Adrenal gland (tissue), 12 donors: ENCODE data around the gene ENG. TPM values are rescaled to one million over a fixed set of nuclear protein-coding genes. Genes with fewer than 3 reads are reported as not detected.
"Not testable (repeated sequence)": the region's sequence is repeated elsewhere in the genome, so short reads cannot be mapped to it uniquely, and the experiment has no call there.

Source experiments
- DNase-seq, 7 donors: peaks; one replicate each; pipeline ENCODE4 v3.0.0-alpha.2; 2019 to 2020
- H3K27ac ChIP-seq, 5 donors: fragments of 200-600 bp; sonication (generic) in 4 of 5; 1 replicate in 3 of 5; 2 replicates in 2 of 5; pipeline versions ENCODE4 v1.5.1 to v1.8.0; 2016 to 2020; ENCODE audit warnings: mild to moderate bottlenecking in 1 of 5
- H3K27me3 ChIP-seq: fragments of 200-600 bp; 2 replicates; pipeline ENCODE4 v1.8.0; 2021
- H3K36me3 ChIP-seq, 2 donors: fragments of 200-600 bp; replicated peaks in 1 of 2; 1 replicate in 1 of 2; 2 replicates in 1 of 2; pipeline versions ENCODE4 v1.5.1 to v1.8.0; 2018 to 2022
- H3K4me1 ChIP-seq, 2 donors: fragments of 200-600 bp; replicated peaks in 1 of 2; 1 replicate in 1 of 2; 2 replicates in 1 of 2; pipeline versions ENCODE4 v1.5.1 to v1.8.0; 2018 to 2021
- H3K4me3 ChIP-seq, 4 donors: fragments of 200-600 bp; sonication (generic) in 3 of 4; one replicate each; pipeline ENCODE4 v1.5.1; 2016 to 2018
- H3K9me3 ChIP-seq, 3 donors: fragments of 200-600 bp; sonication (generic) in 1 of 3; replicated peaks in 1 of 3; 1 replicate in 2 of 3; 2 replicates in 1 of 3; pipeline versions ENCODE4 v1.5.1 to v1.8.0; 2016 to 2021
- POLR2A ChIP-seq, 2 donors: fragments of 450-650 bp; IDR thresholded peaks; one replicate each; pipeline ENCODE4 v1.6.1; 2017; ENCODE audit warnings: antibody characterized with exemption in 2 of 2, mild to moderate bottlenecking in 2 of 2, moderate library complexity in 1 of 2
- WGBS, 4 donors: extraction: QIAGEN DNeasy Blood & Tissue Kit in 2 of 4; methylation state at CpG; one replicate each; pipeline versions ENCODE4 v1.1.5 to v1.1.7; 2013 to 2017; 5-methylcytosine and 5-hydroxymethylcytosine counted together
- intact Hi-C, 2 donors: fragments of 100-400 bp; cut with DNase I; formaldehyde crosslinking; loops; one replicate each; pipeline versions ENCODE4 v1.14.1 to v1.15.0; 2022 to 2023
- polyA plus RNA-seq, 3 donors: library from polyadenylated mRNA; stranded (reverse); fragments of 200-250 nt in 2 of 3; fragments of 350-450 nt in 1 of 3; fragmentation: Illumina TruSeq in 1 of 3; extraction: RNeasy Lipid Tissue Mini Kit (QIAGEN cat#74804) in 1 of 3; gene quantifications; one replicate each; pipeline ENCODE4 v1.2.3, GENCODE V29; 2013 to 2014
- total RNA-seq, 9 donors: library from RNA; depleted of rRNA in 4 of 9; stranded (reverse); fragments of >200 nt in 4 of 9; fragments of 120-200 nt in 1 of 9; fragmentation: NEBNext Ultra II Directional in 1 of 9; extraction: Animal tissue kit (Norgen Biotek cat#: 25700) in 1 of 9; gene quantifications; one replicate each; pipeline versions ENCODE4 v1.1.0 to v1.2.4, GENCODE V29; 2013 to 2023
- TF ChIP-seq, protein P1 (sequence below), 6 experiments: fragments of 450-650 bp in 4 of 6; fragments of 200-600 bp in 2 of 6; sonication (generic) in 1 of 6; IDR thresholded peaks; 1 replicate in 5 of 6; 2 replicates in 1 of 6; pipeline versions ENCODE4 v1.5.1 to v1.8.0; 2016 to 2021; ENCODE audit warnings: antibody characterized with exemption in 6 of 6, mild to moderate bottlenecking in 2 of 6, moderate library complexity in 1 of 6
- donor health status: healthy with polysubstance abuse.
- donor health status: Bipolar disorder and iron deficiency.
- donor health status: DM: yes; HTN: yes; CAD: no.
- donor health status: DM: no; HTN: no; CAD: no.
- donor health status: DM: no; HTN: no; CAD: no.
- donor health status: DM: yes; HTN: yes; CAD: no.

ENG gene
- total and polyA plus RNA-seq, 12 donors = 4.3 to 214 (median 106) TPM

DNA sequence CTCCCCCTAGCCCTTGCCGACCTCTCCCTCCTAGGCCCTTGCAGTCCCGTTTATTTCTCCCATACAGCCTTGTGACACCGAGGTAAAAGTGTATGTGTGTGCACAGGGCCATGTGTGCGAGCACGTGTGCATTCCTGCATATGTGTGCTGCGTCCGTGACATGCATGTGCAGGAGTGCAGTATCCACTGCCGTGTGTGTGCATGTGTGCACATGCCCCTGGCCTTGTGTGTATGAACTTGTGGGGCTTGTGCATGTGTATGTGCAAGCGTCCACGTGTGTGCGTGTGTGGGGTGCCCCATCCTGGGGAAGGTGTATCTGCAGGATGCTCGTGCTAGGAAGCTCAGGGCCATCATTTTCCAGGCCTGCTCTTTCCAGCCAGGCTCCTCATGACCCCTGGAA is 16.4 kb upstream of the ENG start:
- Histone ChIP-seq H3K27me3 (no peaks in the 10 kb centered on the region), H3K4me1 (peaks cover 7 to 22% of the 10 kb centered on the region in 2 donors), H3K9me3 (no peaks in the 10 kb centered on the region), H3K4me3 (no peak overlapping the region), H3K27ac (no peak overlapping the region), H3K36me3 (peaks cover 0 to 29% of the 10 kb centered on the region in 2 donors)
- 80 to 91% (median 86%) methylated on average over 7 to 12 of the region's 12 CpGs for WGBS, 4 donors
- no peak for DNase-seq
- intact Hi-C loops = loop anchor here in 1 of 2 donors (5.0 kb wide), 2 partner anchors 36 to 129 kb away; no protein-coding TSS in a partner anchor
- TF ChIP-seq, protein P1, sequence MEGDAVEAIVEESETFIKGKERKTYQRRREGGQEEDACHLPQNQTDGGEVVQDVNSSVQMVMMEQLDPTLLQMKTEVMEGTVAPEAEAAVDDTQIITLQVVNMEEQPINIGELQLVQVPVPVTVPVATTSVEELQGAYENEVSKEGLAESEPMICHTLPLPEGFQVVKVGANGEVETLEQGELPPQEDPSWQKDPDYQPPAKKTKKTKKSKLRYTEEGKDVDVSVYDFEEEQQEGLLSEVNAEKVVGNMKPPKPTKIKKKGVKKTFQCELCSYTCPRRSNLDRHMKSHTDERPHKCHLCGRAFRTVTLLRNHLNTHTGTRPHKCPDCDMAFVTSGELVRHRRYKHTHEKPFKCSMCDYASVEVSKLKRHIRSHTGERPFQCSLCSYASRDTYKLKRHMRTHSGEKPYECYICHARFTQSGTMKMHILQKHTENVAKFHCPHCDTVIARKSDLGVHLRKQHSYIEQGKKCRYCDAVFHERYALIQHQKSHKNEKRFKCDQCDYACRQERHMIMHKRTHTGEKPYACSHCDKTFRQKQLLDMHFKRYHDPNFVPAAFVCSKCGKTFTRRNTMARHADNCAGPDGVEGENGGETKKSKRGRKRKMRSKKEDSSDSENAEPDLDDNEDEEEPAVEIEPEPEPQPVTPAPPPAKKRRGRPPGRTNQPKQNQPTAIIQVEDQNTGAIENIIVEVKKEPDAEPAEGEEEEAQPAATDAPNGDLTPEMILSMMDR (IDR thresholded peaks at IDR 0.05) = no peak

DNA sequence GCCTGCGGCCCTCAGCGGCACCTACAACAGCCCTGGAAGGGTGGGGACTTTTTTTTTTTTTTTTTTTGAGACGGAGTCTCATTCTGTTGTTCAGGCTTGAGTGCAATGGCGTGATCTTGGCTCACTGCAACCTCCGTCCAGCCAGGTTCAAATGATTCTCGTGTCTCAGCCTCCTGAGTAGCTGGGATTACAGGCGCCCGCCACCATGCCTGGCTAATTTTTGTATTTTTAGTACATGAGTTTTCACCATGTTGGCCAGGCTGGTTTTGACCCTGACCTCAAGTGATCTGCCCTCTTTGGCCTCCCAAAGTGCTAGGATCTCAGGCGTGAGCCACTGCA is 15.7 kb upstream of the ENG start:
- intact Hi-C loops = loop anchor here in 1 of 2 donors (5.0 kb wide), 2 partner anchors 37 to 128 kb away; no protein-coding TSS in a partner anchor
- H3K9me3 ChIP-seq, DNase-seq, H3K27me3 ChIP-seq, H3K27ac ChIP-seq, H3K4me3 ChIP-seq: not testable (repeated sequence)
- peaks cover 7 to 17% of the 10 kb centered on the region in 2 donors for H3K4me1 ChIP-seq
- TF ChIP-seq, protein P1 (IDR thresholded peaks at IDR 0.05) = peak in 1 of 6 experiments; percentile 2
- 63 to 77% (median 71%) methylated on average over 7 to 9 of the region's 9 CpGs for WGBS, 4 donors
- peaks cover 0 to 29% of the 10 kb centered on the region in 2 donors for H3K36me3 ChIP-seq

DNA sequence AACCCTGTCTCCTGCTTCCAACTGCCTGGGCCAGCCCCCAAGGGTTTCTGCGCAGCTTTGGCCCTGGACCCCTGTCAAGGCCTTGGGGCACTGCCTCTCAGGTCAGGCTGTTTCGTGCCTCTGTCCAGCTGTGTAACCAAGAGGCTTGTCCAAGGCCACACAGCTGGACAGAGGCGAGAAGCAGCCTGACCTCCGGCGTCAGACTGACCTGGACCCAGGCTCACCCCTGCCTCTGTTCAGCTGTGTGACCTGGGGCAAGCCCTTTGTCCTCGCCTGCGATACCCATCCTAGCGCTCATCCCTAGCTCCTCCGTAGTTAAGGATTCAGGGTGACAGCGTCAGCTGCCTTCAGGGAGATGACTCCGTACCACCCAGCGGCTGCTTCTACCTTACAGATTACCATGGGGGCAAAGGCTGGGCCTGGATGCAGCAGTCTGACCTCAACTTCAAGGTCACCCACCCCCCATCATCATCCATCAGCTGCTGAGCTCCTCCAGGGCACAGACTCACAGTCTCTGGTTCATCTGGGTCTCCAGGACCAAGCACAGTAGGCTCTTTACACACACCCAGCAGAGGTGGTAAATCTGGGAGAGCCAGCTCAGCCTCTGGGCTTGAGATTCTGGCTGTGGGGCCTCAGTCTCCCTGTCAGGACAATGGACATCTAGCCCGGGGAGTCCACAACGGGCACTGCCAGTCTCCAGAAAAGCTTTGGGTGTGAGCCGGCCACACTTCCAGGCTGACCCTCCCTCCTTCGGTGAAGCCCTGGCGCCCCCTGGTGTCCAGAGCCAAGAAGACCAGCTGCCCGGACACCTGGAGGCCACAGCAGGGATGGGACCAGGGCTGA is 15.1 kb upstream of the ENG start:
- H3K4me1 ChIP-seq = peaks cover 7 to 11% of the 10 kb centered on the region in 2 donors
- peaks cover 0 to 29% of the 10 kb centered on the region in 2 donors for H3K36me3 ChIP-seq
- no peak for TF ChIP-seq POLR2A (IDR thresholded peaks at IDR 0.05)
- TF ChIP-seq, protein P1 (IDR thresholded peaks at IDR 0.05) = peak; percentile 71 to 98 (median 93)
- no peaks in the 10 kb centered on the region for H3K27me3 ChIP-seq
- H3K27ac ChIP-seq = peak overlapping the region in 1 of 5 donors; percentile 54
- H3K4me3 ChIP-seq = no peak overlapping the region
- peak; percentile 88 to 94 (median 90) for DNase-seq
- intact Hi-C loops = loop anchor here in 1 of 2 donors (5.0 kb wide), 2 partner anchors 38 to 127 kb away; no protein-coding TSS in a partner anchor
- WGBS, 4 donors = 39 to 90% (median 58%) methylated on average over 6 to 18 of the region's 18 CpGs
- H3K9me3 ChIP-seq = no peaks in the 10 kb centered on the region

DNA sequence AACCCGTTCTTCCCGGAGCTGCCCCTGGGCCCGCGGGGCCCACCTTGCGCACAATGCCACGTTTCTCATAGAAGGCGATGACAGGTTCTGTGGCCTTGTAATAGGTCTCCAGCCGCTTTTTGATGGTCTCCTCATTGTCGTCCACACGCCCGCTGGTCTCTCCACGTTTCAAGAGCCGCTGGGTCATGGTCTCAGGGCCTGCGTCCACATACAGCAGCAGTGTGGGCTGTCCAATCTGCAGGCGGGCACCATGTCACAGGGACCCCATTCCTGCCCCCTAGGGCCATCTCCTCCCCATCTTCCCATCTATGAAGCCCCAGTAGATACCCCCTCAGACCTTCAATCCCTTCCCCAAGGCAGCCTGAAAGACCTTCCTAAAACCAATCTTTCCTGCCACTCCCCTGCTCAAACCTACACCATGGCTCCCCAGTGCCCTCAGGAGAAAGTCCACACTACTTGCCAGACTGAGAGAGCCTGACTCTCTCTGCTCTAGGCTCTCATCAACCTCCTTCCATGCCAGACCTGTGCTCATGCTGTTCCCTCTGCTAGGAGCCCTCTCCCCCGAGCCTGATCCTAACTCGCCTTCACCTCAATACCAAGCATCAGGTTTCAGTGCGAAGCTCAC is 13.9 kb upstream of the ENG start:
- peaks cover 0 to 29% of the 10 kb centered on the region in 2 donors for H3K36me3 ChIP-seq
- no peak for DNase-seq
- no peak for TF ChIP-seq POLR2A (IDR thresholded peaks at IDR 0.05)
- TF ChIP-seq, protein P1 (IDR thresholded peaks at IDR 0.05) = no peak
- no peak overlapping the region for H3K4me3 ChIP-seq
- H3K27me3 ChIP-seq = no peaks in the 10 kb centered on the region
- 90 to 96% (median 94%) methylated on average over 13 to 18 of the region's 18 CpGs for WGBS, 4 donors
- H3K4me1 ChIP-seq = no peaks in the 10 kb centered on the region
- intact Hi-C loops = no loop called here
- peak overlapping the region in 1 of 5 donors; percentile 63 for H3K27ac ChIP-seq
- H3K9me3 ChIP-seq = no peaks in the 10 kb centered on the region
